GM19324 (cell line): ENCODE measurements around the gene PIGZ.
A peak's percentile ranks its signal among the peaks of the same experiment; 100 is the strongest.

Experiments
- ATAC-seq: cut with Tn5 transposase; IDR thresholded peaks from one replicate; pipeline ENCODE4 v1.9.1; 2021; ENCODE audit warnings: mild to moderate bottlenecking, moderate library complexity; ENCODE audit not compliant: unreplicated experiment, low FRiP score

The PIGZ gene

GRCh38 chr3:197001972-197002700 lies 33.5 kb upstream of the PIGZ start:
- peak; percentile 13 for ATAC-seq

GRCh38 chr3:197001106-197001971 lies 32.7 kb upstream of the PIGZ start:
- no peak for ATAC-seq

DNA sequence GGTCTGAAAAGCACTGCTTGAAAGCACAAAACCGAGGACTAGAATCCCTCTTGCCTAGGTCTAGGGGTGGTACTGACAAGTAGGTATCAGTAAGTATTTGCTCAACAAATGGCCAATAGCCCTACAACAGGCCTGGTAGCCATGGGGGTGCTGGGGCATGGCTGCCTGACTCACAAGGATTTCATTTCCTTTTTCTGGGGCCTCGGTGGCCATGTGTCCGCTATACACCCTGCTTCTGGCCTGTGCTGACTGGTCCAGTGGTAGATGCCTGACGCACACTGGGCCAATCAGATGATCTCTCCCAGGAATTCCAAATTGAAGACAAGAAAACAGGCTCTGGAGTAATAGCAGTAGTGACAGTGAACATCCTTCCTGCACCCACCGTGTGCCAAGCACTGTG lies 31.6 kb upstream of the PIGZ start:
- no peak for ATAC-seq

DNA sequence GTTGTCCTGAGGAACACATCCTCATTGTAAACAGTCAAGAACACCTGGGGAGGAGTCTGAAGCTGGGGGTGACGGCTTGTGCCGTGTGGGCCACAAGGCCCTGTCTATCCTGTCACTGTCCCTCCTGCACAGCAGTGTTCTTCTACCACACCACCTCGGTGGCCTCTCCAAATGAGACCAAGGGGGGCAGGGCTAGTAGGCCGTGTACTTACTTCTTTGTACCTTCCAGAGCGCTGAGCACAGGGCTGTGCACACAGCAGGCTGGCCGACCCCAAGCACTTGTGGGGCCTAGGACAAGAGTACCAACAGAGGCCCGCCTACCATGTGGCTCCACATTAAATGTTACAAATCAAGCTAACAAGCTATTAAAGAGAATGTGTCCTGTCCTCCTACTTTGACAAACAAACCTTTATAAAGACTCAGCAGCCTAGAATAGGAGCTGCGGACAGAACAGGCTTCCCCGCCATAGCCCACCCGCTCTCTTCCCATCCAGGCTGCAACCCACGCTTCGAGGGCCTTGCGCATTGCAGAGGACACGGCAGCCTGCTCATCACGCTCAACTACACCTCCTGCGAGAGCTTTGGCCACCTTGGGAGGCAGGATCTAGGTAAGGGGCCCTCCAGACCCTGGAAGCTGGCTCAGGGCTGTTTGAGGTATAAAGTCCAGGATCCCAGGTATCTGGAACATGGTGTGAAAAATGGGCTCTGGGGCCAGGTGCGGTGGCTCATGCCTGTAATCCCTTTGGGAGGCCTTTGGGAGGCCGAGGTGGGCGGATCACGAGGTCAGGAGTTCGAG lies 30.5 kb upstream of the PIGZ start:
- no peak for ATAC-seq

- no peak for ATAC-seq
Observed at GRCh38 chr3:196997311-196997710, 28.7 kb upstream of the PIGZ start.

GRCh38 chr3:196996454-196997265 lies 28.0 kb upstream of the PIGZ start:
- no peak for ATAC-seq

GRCh38 chr3:196995646-196996355 lies 27.2 kb upstream of the PIGZ start:
- ATAC-seq: no peak

- no peak for ATAC-seq
Observed at GRCh38 chr3:196995027-196995426, 26.4 kb upstream of the PIGZ start.

DNA sequence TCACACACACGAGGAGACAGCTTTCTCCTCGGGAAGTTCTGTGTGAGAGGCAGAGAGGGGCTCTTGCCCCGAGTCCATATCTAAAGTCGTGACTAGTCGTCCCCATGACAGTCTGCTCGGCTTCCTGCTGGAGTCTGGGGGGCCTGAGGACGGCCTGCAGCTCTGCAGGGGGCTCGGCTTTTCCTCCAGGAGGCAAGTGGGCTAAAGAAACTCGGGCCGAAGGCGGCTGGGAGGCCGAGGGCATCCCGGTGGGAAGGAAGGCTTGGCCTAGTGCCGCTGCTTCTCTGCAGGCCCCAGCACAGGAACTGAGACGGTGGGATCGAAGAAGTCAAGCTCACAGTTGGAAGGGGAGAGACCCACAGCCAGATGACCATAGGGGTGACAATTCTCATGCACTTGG lies 25.4 kb upstream of the PIGZ start:
- no peak for ATAC-seq

DNA sequence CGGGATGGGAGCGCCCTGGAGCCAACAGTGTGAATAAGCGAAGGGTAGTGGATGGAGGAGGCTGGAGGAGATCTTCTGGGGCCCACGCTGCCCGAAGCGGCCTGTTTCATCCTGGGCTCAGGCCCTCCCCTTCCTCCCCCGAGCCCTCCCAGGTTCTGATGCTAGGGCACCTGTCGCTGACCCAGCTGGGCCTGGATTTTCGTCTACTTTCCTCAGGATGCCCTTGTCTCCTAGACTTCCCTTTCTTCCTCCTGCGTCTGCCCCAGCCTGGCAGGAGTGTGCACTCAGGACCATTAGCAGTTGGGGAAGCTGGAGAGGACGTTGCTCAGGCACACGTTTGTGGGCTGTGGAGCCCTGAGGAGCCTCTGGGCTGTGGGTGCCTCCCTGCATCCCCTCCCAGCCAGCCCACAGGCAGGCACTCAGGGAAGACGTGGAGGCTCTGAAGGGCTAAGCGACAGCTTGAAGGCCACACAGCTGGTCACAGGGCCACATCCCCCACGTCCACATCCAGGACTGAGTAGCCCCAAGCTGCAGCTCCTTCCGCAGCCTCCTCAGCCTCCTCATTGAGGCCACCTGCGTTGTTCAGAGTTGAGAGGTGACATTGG lies 23.9 kb upstream of the PIGZ start:
- ATAC-seq: no peak

GRCh38 chr3:196991581-196992460 lies 23.2 kb upstream of the PIGZ start:
- no peak for ATAC-seq

GRCh38 chr3:196990601-196991007 lies 22.0 kb upstream of the PIGZ start:
- ATAC-seq: no peak

- no peak for ATAC-seq
Observed at GRCh38 chr3:196989721-196990262, 21.2 kb upstream of the PIGZ start.

GRCh38 chr3:196988241-196989029 lies 19.8 kb upstream of the PIGZ start:
- no peak for ATAC-seq

DNA sequence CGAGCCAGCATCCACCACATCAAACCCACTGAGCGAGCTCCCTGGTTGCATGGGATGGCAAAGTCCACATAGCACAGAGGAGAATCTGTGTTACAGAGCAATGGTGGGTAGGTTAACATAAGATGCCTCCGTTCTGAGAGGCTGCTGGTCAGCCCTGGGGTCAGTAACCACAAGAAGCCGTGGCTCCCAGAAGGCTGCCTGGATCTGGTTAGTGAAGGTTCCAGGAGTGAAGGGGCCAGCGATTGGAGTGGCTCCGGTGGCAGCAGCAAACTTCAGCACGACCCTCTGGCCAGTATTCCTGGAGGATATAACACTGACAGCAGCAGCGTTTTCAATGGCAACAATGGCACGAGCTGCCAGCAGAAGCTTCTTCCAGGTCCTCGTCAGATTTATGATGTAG lies 18.4 kb upstream of the PIGZ start:
- ATAC-seq: no peak

GRCh38 chr3:196985954-196986885 lies 17.6 kb upstream of the PIGZ start:
- ATAC-seq: no peak
